ENCODE data around the gene GET4. TPM values are rescaled to one million over a fixed set of nuclear protein-coding genes. Genes with fewer than 3 reads are reported as not detected.

Gene GET4
- total and polyA plus RNA-seq, 2 of the 8 experiments (the other 6 are each of a cell fraction or from before 2014, with no cell fraction given) = 56.7 to 74.1 TPM

DNA sequence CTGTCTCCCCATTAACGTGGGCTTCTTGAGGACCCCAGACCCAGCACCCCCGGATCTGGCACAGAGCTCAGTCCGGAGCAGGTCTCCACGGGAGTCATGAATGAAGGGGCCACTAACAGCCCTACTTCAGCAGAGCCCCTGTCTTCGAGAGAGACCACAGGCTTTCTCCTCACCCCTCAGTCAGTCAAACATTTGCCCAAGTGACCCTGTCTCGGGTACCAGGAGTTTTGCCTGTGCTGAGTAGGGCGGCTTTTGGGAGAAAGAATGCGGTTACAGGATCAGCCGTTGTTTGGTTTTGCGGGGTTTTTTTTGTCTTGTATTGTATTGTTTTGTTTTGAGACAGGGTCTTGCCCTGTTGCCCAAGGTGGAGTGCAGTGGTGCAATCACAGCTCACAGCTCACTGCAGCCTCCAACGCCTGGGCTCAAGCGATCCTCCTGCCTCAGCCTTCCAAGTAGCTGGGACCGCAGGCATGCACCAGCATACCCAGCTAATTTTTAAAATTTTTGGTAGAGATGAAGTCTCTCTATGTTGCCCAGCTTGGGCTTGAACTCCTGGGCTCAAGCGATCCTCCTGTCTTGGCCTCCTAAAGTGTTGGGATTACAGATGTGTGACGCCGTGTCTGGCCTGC is 61.6 kb downstream of the GET4 start (continued):
- TF ChIP-seq, protein P1, sequence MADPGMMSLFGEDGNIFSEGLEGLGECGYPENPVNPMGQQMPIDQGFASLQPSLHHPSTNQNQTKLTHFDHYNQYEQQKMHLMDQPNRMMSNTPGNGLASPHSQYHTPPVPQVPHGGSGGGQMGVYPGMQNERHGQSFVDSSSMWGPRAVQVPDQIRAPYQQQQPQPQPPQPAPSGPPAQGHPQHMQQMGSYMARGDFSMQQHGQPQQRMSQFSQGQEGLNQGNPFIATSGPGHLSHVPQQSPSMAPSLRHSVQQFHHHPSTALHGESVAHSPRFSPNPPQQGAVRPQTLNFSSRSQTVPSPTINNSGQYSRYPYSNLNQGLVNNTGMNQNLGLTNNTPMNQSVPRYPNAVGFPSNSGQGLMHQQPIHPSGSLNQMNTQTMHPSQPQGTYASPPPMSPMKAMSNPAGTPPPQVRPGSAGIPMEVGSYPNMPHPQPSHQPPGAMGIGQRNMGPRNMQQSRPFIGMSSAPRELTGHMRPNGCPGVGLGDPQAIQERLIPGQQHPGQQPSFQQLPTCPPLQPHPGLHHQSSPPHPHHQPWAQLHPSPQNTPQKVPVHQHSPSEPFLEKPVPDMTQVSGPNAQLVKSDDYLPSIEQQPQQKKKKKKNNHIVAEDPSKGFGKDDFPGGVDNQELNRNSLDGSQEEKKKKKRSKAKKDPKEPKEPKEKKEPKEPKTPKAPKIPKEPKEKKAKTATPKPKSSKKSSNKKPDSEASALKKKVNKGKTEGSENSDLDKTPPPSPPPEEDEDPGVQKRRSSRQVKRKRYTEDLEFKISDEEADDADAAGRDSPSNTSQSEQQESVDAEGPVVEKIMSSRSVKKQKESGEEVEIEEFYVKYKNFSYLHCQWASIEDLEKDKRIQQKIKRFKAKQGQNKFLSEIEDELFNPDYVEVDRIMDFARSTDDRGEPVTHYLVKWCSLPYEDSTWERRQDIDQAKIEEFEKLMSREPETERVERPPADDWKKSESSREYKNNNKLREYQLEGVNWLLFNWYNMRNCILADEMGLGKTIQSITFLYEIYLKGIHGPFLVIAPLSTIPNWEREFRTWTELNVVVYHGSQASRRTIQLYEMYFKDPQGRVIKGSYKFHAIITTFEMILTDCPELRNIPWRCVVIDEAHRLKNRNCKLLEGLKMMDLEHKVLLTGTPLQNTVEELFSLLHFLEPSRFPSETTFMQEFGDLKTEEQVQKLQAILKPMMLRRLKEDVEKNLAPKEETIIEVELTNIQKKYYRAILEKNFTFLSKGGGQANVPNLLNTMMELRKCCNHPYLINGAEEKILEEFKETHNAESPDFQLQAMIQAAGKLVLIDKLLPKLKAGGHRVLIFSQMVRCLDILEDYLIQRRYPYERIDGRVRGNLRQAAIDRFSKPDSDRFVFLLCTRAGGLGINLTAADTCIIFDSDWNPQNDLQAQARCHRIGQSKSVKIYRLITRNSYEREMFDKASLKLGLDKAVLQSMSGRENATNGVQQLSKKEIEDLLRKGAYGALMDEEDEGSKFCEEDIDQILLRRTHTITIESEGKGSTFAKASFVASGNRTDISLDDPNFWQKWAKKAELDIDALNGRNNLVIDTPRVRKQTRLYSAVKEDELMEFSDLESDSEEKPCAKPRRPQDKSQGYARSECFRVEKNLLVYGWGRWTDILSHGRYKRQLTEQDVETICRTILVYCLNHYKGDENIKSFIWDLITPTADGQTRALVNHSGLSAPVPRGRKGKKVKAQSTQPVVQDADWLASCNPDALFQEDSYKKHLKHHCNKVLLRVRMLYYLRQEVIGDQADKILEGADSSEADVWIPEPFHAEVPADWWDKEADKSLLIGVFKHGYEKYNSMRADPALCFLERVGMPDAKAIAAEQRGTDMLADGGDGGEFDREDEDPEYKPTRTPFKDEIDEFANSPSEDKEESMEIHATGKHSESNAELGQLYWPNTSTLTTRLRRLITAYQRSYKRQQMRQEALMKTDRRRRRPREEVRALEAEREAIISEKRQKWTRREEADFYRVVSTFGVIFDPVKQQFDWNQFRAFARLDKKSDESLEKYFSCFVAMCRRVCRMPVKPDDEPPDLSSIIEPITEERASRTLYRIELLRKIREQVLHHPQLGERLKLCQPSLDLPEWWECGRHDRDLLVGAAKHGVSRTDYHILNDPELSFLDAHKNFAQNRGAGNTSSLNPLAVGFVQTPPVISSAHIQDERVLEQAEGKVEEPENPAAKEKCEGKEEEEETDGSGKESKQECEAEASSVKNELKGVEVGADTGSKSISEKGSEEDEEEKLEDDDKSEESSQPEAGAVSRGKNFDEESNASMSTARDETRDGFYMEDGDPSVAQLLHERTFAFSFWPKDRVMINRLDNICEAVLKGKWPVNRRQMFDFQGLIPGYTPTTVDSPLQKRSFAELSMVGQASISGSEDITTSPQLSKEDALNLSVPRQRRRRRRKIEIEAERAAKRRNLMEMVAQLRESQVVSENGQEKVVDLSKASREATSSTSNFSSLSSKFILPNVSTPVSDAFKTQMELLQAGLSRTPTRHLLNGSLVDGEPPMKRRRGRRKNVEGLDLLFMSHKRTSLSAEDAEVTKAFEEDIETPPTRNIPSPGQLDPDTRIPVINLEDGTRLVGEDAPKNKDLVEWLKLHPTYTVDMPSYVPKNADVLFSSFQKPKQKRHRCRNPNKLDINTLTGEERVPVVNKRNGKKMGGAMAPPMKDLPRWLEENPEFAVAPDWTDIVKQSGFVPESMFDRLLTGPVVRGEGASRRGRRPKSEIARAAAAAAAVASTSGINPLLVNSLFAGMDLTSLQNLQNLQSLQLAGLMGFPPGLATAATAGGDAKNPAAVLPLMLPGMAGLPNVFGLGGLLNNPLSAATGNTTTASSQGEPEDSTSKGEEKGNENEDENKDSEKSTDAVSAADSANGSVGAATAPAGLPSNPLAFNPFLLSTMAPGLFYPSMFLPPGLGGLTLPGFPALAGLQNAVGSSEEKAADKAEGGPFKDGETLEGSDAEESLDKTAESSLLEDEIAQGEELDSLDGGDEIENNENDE (IDR thresholded peaks at IDR 0.05; ENCODE audit: insufficient replicate concordance, low read length) = no peak
- TF ChIP-seq, protein P2, sequence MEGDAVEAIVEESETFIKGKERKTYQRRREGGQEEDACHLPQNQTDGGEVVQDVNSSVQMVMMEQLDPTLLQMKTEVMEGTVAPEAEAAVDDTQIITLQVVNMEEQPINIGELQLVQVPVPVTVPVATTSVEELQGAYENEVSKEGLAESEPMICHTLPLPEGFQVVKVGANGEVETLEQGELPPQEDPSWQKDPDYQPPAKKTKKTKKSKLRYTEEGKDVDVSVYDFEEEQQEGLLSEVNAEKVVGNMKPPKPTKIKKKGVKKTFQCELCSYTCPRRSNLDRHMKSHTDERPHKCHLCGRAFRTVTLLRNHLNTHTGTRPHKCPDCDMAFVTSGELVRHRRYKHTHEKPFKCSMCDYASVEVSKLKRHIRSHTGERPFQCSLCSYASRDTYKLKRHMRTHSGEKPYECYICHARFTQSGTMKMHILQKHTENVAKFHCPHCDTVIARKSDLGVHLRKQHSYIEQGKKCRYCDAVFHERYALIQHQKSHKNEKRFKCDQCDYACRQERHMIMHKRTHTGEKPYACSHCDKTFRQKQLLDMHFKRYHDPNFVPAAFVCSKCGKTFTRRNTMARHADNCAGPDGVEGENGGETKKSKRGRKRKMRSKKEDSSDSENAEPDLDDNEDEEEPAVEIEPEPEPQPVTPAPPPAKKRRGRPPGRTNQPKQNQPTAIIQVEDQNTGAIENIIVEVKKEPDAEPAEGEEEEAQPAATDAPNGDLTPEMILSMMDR (IDR thresholded peaks at IDR 0.05; ENCODE audit: control extremely low read depth in 1 of 3, insufficient read depth in 1 of 3, low read depth in 1 of 3, low read length in 3 of 3) = no peak

Measured in H1 (cell line).